Posterior vena cava (tissue), 2 donors: Measurements from ENCODE around the gene ZNF780B. TPM values are rescaled to one million over a fixed set of nuclear protein-coding genes. Genes with fewer than 3 reads are reported as not detected.

Experiments
- DNase-seq: peaks from one replicate; pipeline ENCODE4 v3.0.0-alpha.2; 2020; ENCODE audit warnings: low spot score
- intact Hi-C, 2 donors: fragments of 100-400 bp; cut with DNase I; formaldehyde crosslinking; loops; one replicate each; pipeline versions ENCODE4 v1.14.1 to v1.14.2; 2022 to 2023
- long read RNA-seq, 2 donors: library from polyadenylated mRNA; unstranded; transcript quantifications; one replicate each; pipeline ENCODE4 v2.0.0, GENCODE V29; 2020 to 2021
- total RNA-seq, 2 donors: library from RNA; stranded (reverse); fragmentation: NEBNext Ultra II Directional; extraction: Animal tissue kit (Norgen Biotek cat#: 25700); gene quantifications; one replicate each; pipeline ENCODE4 v1.2.1, GENCODE V29; 2021
- donor health status: DM: yes; HTN: yes; CAD: no.
- donor health status: DM: yes; HTN: yes; CAD: no.

The ZNF780B gene
- total RNA-seq: 10 to 100 TPM; 14.0 to 20.7 TPM
- long read RNA-seq, donor 1, partial matches to known transcripts: 0 of 3 reads
- long read RNA-seq, donor 1, other reads (novel, unspliced or antisense): 3 of 3 reads
- long read RNA-seq, donor 2, partial matches to known transcripts: 0 of 1 reads
- long read RNA-seq, donor 2, other reads (novel, unspliced or antisense): 1 of 1 reads

- DNase-seq: peak; percentile 83
- intact Hi-C loops: no loop called here
These were observed at the start of gene ZNF780B for GRCh38 chr19:40055832-40056504. Gene ZNF780B (minus strand): TSS chr19:40056231. CDS start chr19:40050332, 5,899 bp downstream.

DNA sequence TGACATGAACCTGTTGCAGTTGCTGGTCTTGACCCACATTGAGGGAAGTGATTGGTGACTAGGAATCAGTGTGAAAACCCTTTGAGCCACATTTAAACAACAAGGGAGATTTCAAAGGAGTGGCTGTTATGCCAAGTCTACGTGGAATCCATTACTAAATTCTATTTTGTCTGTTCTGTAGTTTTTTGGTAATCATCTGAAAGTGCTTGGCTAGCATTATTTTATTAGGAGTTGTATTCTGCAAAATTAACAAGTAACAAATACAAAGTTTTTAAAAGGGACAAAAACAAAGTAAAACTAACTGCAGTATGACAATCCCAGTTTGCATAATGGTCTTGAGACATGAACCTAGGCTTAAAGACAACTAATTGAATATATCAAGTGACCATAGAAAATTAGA lies 48.7 kb upstream of the ZNF780B start:
- intact Hi-C loops: no loop called here
- DNase-seq: no peak

DNA sequence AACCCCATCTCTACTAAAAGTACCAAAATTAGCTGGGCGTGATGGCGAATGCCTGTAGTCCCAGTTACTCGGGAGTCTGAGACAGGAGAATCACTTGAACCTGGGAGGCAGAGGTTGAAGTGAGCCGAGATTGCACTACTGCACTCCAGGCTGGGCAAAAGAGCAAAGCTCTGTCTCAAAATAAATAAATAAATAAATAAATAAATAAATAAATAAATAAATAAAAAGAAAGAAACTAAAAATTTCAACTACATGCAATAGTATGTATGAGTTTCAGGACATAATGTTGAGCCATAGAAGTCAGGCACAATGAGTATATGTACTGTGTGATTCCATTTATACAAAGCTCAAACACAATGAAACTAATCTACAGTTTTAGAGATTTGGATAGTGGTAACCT lies 47.6 kb upstream of the ZNF780B start:
- no peak for DNase-seq
- intact Hi-C loops: no loop called here

DNA sequence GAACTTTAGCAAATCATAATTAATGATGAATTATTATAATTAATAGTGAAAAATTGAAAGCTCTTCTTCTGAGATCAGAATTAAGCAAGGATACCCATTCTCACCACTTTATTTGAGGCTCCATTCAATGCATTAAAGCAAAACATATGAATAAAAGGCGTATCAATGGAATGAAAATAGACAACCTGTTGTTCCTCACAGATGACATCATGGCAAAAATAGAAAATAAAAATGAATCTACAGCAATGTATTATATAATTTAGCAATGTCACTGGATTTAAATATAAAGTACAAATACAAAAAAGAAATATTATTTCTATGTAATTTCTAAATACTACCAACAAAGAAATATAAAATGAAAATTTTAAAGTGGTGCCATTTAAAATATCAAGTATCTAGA lies 45.8 kb upstream of the ZNF780B start:
- DNase-seq: no peak
- intact Hi-C loops: no loop called here

- intact Hi-C loops: no loop called here
These were observed 37.4 kb upstream of the ZNF780B start for GRCh38 chr19:40093416-40093815.

GRCh38 chr19:40091205-40092129 lies 35.4 kb upstream of the ZNF780B start:
- intact Hi-C loops: no loop called here
- DNase-seq: no peak

More at GRCh38 chr19:40093416-40093815, 37.4 kb upstream of the ZNF780B start:
- no peak for DNase-seq

DNA sequence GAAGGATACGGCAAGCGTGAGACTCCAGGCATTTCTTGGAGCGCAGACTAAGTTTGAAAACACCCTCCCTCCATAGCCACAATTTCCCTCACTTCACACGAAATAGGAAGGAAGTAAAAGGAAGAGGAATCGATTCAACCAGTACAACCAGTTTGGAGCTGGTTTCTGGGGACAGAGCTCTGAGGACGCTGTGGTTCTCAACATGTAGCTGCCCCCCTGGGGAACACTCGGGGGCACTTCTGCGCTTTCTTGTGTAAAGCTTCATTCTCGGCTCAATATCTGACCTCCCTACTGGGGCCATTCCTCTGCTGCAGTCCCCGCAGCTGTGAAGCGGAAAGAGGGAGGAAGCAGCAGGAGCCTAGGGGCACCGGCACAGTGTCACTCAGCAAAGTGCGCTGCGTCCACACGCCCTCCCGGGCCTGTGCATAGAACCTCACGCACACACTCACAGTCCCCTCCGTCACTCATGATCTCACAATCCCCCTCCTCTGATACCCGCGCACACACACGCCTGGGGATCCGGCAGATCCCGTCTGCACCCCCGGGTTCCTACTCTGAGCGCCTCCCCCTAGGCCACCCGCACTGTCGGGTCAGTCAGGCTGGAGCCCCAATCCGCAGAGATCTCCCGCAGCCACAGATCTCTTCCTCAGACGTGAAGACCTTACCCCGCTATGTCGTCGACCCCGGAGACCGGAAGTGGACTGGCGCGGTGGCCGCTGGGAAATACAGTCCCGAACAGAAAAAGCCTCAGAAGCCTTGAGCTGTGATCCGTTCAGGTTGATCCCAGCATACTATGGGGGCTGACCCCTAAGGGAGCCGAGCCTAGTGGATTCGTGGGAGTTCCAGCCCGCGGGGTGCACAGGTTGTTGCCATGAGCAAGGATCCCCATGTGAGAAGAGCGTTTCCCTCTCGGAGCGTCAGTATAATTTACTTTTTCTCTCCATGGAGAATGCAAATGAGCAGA lies 34.5 kb upstream of the ZNF780B start, which contains the start of gene ZNF780A:
ZNF780A (minus strand) TSS at position 703 of the 964 bp plus-strand sequence. CDS start 6,190 bp downstream, outside the sequence.
- peak; percentile 92 for DNase-seq
- intact Hi-C loops: no loop called here

DNA sequence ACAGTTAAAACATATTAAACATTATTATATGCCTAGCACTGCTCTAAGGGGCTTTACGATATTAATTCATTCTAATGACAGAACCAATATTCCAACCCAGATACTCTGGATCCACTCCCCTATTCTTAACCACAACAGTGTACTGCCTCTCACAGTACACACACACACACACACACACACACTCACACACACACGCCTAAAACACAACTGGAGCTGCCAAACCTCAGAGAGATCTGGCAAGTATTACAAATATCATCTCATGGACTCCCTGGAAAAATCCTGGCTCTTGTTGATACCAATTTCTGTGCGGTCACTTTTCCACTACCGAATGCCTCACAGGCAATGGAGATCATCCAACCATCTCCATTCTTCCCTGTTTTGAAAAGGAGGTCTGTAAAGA lies 33.4 kb upstream of the ZNF780B start:
- no peak for DNase-seq
- intact Hi-C loops: no loop called here

DNA sequence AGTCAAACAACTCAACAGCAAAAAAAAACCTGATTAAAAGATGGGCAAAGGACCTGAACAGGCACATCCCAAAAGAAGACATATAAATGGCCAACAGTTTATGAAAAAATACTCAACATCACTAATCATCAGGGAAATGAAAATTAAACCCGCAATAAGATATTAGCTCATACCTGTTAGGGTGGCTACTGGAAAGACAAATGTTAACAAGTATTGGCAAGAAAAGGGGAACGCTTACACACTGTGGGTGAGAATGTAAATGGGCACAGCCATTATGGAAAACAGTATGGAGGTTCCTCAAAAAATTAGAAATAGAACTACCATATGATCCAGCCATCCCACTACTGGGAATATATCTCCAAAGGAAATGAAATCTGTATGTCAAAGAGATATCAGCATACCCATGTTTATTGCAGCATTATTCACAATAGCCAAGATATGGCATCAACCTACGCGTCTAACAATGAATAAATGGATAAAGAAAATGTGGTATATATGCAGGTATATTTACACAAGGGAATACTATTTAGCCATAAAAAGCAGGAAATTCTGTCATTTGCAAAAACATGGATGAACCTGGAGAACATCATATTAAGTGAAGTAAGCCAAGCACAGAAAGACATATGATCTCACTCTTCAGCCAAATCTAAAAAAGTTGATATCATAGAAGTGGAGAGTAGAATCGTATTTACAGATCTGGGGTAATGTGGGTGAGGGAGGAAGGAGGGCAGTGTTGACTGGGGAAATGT lies 32.4 kb upstream of the ZNF780B start:
- intact Hi-C loops: no loop called here

DNA sequence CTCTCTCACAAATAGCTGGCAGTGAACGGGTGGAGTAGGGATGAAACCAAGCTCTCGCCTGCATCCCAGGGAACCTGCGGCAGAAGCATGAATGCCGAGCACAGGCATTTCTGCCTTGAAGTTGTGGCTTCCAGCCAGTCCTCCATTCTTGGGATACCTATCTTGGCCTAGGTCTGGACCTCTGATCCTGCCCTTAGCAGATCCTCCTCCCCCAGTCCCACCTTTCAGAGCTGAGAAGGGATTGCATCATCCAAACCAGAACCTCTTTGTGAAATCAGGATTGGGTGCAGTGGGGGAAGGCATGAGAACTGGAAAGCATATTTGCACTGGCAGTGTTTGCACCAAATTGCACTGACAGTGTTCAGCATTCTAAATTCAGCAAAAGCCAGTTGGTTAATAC lies 28.9 kb upstream of the ZNF780B start:
- DNase-seq: no peak
- intact Hi-C loops: no loop called here

More for the DNA sequence above, 32.4 kb upstream of the ZNF780B start:
- no peak for DNase-seq

DNA sequence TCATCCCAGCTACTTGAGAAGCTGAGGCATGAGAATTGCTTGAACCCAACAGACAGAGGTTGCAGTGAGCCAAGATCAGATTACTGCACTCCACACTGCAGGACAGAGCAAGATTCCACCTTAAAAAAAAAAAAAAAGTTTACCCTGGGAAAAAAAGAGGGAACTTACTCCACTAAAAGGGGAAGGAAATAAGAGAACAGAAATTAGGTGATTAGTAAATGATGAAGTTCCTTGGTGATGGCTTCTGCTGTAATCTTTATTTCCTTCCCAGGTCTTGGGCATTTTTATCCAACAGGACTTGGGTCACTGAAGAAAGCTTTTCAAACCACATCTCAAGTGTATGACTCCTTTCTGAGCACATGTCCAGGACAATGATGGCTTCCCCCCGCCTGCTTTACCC lies 25.4 kb upstream of the ZNF780B start:
- intact Hi-C loops: no loop called here
- no peak for DNase-seq

GRCh38 chr19:40080289-40080688 lies 24.3 kb upstream of the ZNF780B start:
- intact Hi-C loops: no loop called here

DNA sequence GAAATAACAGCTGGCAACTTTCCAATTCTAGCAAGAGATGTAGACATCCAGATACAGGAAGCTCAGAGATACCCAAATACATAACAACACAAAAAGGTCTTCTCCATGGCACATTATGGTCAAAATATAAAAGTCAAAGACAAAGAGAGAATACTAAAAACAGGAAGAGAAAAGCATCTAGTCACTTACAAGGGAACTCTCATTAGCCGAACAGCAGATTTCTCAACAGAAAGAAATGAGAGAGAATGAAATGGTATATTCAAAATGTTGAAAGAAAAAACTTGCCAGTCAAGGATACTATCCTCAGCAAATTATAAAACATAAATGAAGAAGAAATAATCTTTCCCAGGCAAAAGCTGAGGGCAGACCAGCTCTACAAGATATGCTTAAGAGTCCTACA lies 22.3 kb upstream of the ZNF780B start:
- DNase-seq: no peak
- intact Hi-C loops: no loop called here

More at GRCh38 chr19:40080289-40080688, 24.3 kb upstream of the ZNF780B start:
- no peak for DNase-seq

GRCh38 chr19:40070058-40070457 lies 14.0 kb upstream of the ZNF780B start:
- DNase-seq: no peak
- intact Hi-C loops: no loop called here

DNA sequence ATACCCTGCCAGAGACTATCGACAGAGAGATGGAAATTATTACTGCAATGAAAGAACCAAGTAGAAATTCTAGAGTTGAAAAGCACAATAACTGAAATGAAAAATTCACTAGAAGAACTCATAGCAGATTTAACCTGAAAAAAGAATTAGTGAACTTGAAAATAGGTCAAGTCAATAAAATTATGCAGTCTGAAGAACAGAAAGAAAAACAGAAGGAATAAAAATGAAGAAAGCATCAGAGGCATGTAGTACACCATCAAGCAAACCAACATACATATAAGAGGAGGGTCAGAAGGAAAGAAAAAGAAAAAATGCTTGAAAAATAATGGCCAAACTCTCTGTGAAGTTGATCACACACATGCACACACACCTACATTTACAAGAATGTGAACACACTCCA lies 3.6 kb upstream of the ZNF780B start:
- intact Hi-C loops: no loop called here
- no peak for DNase-seq

DNA sequence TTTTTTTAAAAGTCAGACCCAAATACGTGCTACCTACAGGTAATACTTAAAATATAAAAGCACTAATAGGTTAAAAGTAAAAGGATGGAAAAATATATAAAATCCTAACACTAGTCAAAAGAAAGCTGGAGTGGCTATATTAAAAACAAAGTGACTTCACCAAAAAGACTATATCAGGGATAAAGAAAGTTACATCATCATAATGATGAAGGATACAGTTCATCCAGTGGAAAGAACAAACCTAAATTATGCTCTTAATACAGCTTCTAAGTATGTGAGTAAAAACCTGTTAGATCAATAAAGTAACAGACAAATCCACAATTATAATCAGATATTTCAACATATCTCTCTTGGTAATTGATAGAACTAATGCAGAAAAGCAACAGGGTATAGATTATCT lies 1.1 kb upstream of the ZNF780B start:
- no peak for DNase-seq
- intact Hi-C loops: no loop called here

DNA sequence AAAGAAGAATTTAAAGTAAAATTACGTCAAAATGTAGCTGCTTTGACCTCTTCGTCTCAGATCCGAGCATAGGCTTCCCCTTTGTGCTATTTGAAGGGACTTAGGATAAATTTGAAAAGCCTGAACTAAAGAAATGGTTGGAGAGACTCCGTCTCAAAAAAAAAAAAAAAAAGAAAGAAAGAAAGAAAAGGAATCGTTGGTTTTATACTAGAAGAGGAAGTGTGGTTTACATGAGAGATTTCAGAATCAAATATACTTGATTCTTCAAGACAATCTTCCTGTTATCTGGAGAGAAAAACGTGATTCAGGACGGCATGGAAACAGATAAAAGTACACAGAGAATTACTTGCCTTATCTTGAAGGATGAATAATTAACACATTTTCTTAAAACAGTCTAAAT lies 474 bp upstream of the ZNF780B start:
- DNase-seq: no peak
- intact Hi-C loops: no loop called here

GRCh38 chr19:40055049-40055448 lies 982 bp downstream of the ZNF780B start:
- intact Hi-C loops: no loop called here
- no peak for DNase-seq
